PC-3 (cell line): ENCODE measurements around the gene TNKS1BP1. TPM values are rescaled to one million over a fixed set of nuclear protein-coding genes. Genes with fewer than 3 reads are reported as not detected.

Experiments used
- ATAC-seq: fragments of 200-7000 bp; cut with Tn5 transposase; 2 replicates; pipeline ENCODE4 v1.9.1; 2020; ENCODE audit warnings: mild to moderate bottlenecking, moderate library complexity
- BruUV-seq: library from RNA; stranded (reverse); fragments of 400-500 nt; replicated peaks from 2 replicates; lab custom pipeline; 2021; lab: Mats Ljungman, UMichigan
- CTCF ChIA-PET: fragments of 300-600 bp; sonication (Branson Sonifier 250); formaldehyde crosslinking; loops from one replicate; lab custom pipeline; 2022; ENCODE audit warnings: antibody characterized with exemption; lab: Charles Lee
- POLR2A ChIA-PET: fragments of 300-600 bp; sonication (Branson Sonifier 250); formaldehyde crosslinking; loops from one replicate; lab custom pipeline; 2022; ENCODE audit warnings: antibody characterized with exemption; ENCODE audit not compliant: unreplicated experiment; lab: Charles Lee
- DNase-seq: peaks from one replicate; pipeline ENCODE4 v3.0.0-alpha.2; 2015
- H2AFZ ChIP-seq: fragments of 300-600 bp; sonication (generic); 2 replicates; pipeline ENCODE4 v1.6.0; 2016; ENCODE audit warnings: antibody characterized with exemption, low read length
- H3F3A ChIP-seq: fragments of 300-600 bp; sonication (generic); one replicate; pipeline ENCODE4 v1.6.0; 2017; ENCODE audit warnings: antibody characterized with exemption, low read length, control low read depth, mild to moderate bottlenecking; ENCODE audit not compliant: unreplicated experiment
- H3K27ac ChIP-seq: fragments of 300-600 bp; sonication (generic); 2 replicates; pipeline ENCODE4 v1.5.1; 2016; ENCODE audit warnings: mild to moderate bottlenecking, low read length
- H3K27me3 ChIP-seq: fragments of 300-600 bp; sonication (generic); 2 replicates; pipeline ENCODE4 v1.6.1; 2016; ENCODE audit warnings: low read length, mixed read lengths
- H3K36me3 ChIP-seq: fragments of 300-600 bp; sonication (generic); 2 replicates; pipeline ENCODE4 v1.6.1; 2016; ENCODE audit warnings: low read depth, mixed run types, low read length, mixed read lengths
- H3K4me1 ChIP-seq: fragments of 300-600 bp; sonication (generic); 2 replicates; pipeline ENCODE4 v1.5.1; 2016; ENCODE audit warnings: low read length; ENCODE audit not compliant: insufficient read depth
- H3K4me2 ChIP-seq: fragments of 300-600 bp; sonication (generic); 2 replicates; pipeline ENCODE4 v1.6.0; 2016; ENCODE audit warnings: low read length
- H3K4me3 ChIP-seq: fragments of 300-600 bp; sonication (generic); 2 replicates; pipeline ENCODE4 v1.5.1; 2016; ENCODE audit warnings: mild to moderate bottlenecking, low read length, mixed read lengths
- H3K79me2 ChIP-seq: fragments of 300-600 bp; sonication (generic); 2 replicates; pipeline ENCODE4 v1.6.1; 2017; ENCODE audit warnings: low read length, mixed read lengths
- H3K9ac ChIP-seq: fragments of 300-600 bp; sonication (generic); 2 replicates; pipeline ENCODE4 v1.6.0; 2016; ENCODE audit warnings: mild to moderate bottlenecking, low read length
- H3K9me2 ChIP-seq: fragments of 300-600 bp; sonication (generic); replicated peaks from 2 replicates; pipeline ENCODE4 v1.6.1; 2016; ENCODE audit warnings: mixed run types, low read length, mixed read lengths
- H3K9me3 ChIP-seq: fragments of 300-600 bp; sonication (generic); 2 replicates; pipeline ENCODE4 v1.6.1; 2016; ENCODE audit warnings: low read length, mixed read lengths
- H4K20me1 ChIP-seq: fragments of 300-600 bp; sonication (generic); 2 replicates; pipeline ENCODE4 v1.6.1; 2016; ENCODE audit warnings: low read length, mixed read lengths
- EZH2 ChIP-seq: fragments of 300-600 bp; sonication (generic); IDR thresholded peaks from one replicate; pipeline ENCODE4 v1.6.1; 2017; ENCODE audit warnings: antibody characterized with exemption, mild to moderate bottlenecking, low read length; ENCODE audit not compliant: unreplicated experiment
- EZH2phosphoT487 ChIP-seq: fragments of 300-600 bp; sonication (generic); IDR thresholded peaks from 2 replicates; pipeline ENCODE4 v1.6.1; 2018; ENCODE audit warnings: mild to moderate bottlenecking, antibody characterized with exemption, low read length, borderline replicate concordance
- intact Hi-C: fragments of 100-400 bp; cut with micrococcal nuclease; formaldehyde crosslinking; loops from 2 replicates; pipeline ENCODE4 v1.9.0; 2023
- total RNA-seq: library from RNA; depleted of rRNA; stranded (reverse); fragments of >200 nt; gene quantifications from 2 replicates; pipeline ENCODE4 v1.2.3, GENCODE V29; 2014
- TF ChIP-seq, protein P1 (sequence below): fragments of 300-600 bp; sonication (generic); conservative IDR thresholded peaks from 2 replicates; pipeline ENCODE4 v1.5.1; 2017; ENCODE audit warnings: antibody characterized with exemption, low read depth, mild to moderate bottlenecking, low read length

The TNKS1BP1 gene
- total RNA-seq, 1 experiment from 2014 or later, result 89.6 TPM

DNA sequence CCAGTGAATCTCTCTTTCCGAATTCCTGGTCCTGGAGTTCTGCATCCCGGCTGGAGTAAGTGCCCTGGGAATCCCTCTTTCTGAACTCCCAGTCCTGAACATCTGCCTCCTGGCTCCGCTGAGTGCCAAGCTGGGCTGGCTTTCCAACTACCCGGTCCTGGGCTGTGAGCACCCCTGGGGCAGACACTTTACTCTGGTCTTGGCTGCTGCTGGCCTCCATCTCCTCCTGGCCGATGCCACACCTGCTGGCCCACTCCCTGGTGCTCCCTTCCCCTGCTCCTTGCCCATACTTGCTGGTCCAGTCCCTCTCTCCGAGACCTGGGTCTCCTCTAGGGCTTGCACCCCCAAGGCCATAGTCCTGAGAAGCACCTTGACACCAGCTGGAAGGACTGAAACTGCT lies 14.7 kb downstream of the TNKS1BP1 start:
- Histone ChIP-seq H3K79me2 (peaks cover 52% of the 10 kb centered on the region), H3K9me3 (no peaks in the 10 kb centered on the region), H3K27me3 (no peaks in the 10 kb centered on the region), H3K4me2 (peak overlapping the region; percentile 96), H3F3A (no peaks in the 10 kb centered on the region), H2AFZ (no peak overlapping the region), H4K20me1 (0 out of 2 replicates have a peak, but pooled peaks cover 5% of the 10 kb centered on the region), H3K36me3 (peaks cover 29% of the 10 kb centered on the region), H3K9ac (peak overlapping the region; percentile 76), H3K9me2 (no peaks in the 10 kb centered on the region), H3K27ac (peak overlapping the region; percentile 86), H3K4me3 (peak overlapping the region; percentile 67), H3K4me1 (peaks cover 63% of the 10 kb centered on the region)
- ATAC-seq (no peak), DNase-seq (no peak)
- ChIA-PET CTCF (no interaction called here), POLR2A (no interaction called here)
- intact Hi-C loops, result loop anchor here (2.0 kb wide), 1 partner anchor 31 kb away; no protein-coding TSS in a partner anchor
- TF ChIP-seq EZH2, result no peak
- TF ChIP-seq EZH2phosphoT487, result no peak
- TF ChIP-seq, protein P1, sequence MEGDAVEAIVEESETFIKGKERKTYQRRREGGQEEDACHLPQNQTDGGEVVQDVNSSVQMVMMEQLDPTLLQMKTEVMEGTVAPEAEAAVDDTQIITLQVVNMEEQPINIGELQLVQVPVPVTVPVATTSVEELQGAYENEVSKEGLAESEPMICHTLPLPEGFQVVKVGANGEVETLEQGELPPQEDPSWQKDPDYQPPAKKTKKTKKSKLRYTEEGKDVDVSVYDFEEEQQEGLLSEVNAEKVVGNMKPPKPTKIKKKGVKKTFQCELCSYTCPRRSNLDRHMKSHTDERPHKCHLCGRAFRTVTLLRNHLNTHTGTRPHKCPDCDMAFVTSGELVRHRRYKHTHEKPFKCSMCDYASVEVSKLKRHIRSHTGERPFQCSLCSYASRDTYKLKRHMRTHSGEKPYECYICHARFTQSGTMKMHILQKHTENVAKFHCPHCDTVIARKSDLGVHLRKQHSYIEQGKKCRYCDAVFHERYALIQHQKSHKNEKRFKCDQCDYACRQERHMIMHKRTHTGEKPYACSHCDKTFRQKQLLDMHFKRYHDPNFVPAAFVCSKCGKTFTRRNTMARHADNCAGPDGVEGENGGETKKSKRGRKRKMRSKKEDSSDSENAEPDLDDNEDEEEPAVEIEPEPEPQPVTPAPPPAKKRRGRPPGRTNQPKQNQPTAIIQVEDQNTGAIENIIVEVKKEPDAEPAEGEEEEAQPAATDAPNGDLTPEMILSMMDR, result no peak
- no TSS peak for BruUV-seq

DNA sequence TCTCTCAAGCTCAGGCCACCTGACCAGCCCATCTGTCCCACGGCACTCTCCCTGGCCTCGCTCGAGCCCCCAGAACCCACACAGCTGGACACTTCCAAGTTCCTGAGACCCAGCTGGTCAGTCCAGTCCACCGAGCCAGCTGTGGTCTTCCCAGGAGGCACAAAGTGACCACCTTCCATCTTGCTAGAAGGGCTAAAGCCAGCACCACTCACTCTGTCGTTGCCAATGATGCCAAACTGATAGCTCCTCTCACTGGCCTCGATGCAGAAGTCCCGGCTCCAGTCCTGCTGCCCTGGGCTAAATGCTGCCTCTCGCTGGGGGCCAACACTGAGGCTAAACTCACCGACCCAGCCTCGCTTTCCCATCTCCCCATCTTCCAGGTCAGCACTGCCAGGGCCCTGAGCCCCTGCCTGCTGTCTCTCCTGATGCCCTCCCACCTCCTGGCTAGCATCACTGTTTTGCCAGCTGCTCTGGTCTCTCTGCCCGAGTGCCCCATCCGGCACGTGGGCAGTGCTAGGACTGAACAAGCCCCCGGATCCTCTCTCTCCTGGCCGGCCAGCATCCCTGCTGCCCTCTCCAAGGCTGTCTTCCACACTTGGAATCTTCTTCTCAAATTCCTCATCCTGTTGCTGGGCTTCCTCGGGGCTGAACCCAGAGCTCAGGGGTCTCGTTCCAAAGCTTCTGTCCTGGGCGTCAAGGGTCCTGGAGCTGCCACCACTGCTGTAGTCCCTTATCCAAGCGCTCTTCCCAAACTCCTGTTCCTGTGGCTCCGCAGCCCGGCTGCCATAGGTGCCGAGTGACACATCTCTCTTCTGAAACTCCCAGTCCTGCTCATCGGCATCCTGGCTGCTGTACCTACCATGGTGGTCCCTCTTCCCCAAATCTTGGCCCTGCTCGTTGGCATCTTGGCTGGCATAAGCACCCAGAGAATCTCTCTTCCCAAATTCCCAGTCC lies 15.4 kb downstream of the TNKS1BP1 start:
- ATAC-seq (no peak), DNase-seq (no peak)
- Histone ChIP-seq H3K9me3 (no peaks in the 10 kb centered on the region), H3K4me1 (peaks cover 70% of the 10 kb centered on the region), H3K9me2 (no peaks in the 10 kb centered on the region), H3K36me3 (peaks cover 31% of the 10 kb centered on the region), H3K79me2 (peaks cover 57% of the 10 kb centered on the region), H2AFZ (no peak overlapping the region), H3K27ac (peak overlapping the region; percentile 77), H3K27me3 (no peaks in the 10 kb centered on the region), H4K20me1 (0 out of 2 replicates have a peak, but pooled peaks cover 5% of the 10 kb centered on the region), H3K9ac (no peak overlapping the region), H3F3A (no peaks in the 10 kb centered on the region), H3K4me2 (peak overlapping the region; percentile 96), H3K4me3 (no peak overlapping the region)
- intact Hi-C loops, result loop anchor here (2.0 kb wide), 1 partner anchor 31 kb away; no protein-coding TSS in a partner anchor
- ChIA-PET CTCF (no interaction called here), POLR2A (interaction anchor here (0.6 kb wide), 1 partner anchor 31 kb away, joined by 3 read pairs; no protein-coding TSS in a partner anchor)
- BruUV-seq, result TSS peak; percentile 28
- TF ChIP-seq EZH2phosphoT487, result no peak
- TF ChIP-seq, protein P1, result no peak
- no peak for TF ChIP-seq EZH2
